SHP77 (cell line): ENCODE results near the gene RAB4A.
"Not testable (repeated sequence)": the region's sequence is repeated elsewhere in the genome, so short reads cannot be mapped to it uniquely, and the experiment has no call there.

ENCODE experiments used
- DNase-seq, 2 experiments: peaks; one replicate each; lab custom pipeline; 2025; lab: John Stamatoyannopoulos, UW

RAB4A gene

DNA sequence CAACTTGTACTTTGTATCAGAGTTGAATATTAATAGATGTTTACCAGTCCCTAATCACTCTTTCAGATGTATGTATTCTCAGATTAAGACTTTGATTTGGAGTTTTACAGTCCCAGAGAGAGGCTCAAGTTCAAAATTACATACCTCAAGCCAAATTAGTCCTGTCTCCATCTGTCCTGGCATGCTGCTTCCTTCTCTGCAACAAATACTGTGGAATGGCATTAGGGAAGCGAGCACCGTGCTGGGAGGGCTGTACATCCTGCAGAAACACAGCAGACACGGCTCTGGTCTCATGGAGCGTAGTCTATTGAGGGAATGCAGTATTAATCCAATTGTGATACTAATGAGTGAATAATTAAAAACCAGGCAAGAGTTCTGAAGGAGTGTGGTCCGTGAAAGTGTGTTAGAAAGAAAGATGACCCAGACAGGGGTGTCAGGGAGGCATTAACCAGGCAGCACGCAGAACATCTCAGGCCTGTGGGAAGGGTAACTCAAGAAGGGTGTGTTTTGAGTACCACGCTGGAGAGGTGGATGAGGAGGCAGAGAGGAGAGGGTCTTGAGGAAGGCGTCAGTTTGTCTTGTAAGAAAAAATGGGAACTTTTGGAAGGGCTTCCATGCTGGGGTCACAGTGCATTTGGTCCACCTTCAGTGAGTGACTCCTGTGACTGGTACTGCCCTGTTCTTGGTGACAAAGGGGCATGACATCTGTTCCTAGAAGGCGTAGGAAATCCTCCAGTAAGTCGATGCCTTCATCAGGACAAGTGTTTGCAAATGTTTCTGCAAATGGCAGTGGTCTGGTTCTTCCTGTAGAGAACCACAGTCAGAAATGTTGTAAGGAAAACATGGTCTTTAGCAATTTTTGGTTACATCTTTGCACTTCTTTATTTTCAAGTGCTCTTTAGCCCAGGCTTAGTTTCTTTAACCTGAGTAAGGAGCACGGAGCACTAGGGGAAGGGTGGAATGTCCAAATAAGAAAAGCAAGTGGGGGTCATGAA is 1.6 kb downstream of the RAB4A start:
- no peak for DNase-seq

DNA sequence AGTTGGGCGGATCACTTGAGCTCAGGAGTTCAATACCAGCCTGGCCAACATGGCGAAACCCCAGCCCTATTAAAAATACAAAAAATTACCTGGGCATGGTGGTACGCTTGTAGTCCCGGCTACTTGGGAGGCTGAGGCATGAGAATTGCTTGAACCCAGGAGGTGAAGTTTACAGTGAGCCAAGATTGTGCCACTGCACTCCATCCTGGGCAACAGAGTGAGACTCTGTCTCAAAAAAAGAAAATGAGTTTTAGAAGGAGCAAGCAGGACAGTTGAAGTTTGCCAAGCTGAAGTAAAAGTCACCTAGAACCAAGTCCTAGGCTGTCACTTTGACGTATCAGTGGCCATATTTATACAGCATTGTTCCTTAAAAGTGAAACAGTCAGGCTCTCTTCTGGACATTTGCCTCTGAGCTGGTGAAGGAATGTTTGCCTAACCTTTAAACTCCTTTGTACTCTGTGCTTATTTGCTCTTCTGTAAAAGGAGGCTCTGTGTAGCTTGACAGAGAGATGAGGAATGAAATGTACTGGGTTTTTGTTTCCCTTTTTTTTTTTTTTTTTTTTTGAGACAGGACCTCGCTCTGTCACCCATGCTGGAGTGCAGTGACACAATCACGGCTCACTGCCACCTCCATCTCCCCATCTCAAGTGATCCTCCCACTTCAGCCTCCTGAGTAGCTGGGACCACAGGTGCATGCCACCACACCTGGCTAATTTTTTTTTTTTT is 2.8 kb downstream of the RAB4A start:
- DNase-seq = no peak

DNA sequence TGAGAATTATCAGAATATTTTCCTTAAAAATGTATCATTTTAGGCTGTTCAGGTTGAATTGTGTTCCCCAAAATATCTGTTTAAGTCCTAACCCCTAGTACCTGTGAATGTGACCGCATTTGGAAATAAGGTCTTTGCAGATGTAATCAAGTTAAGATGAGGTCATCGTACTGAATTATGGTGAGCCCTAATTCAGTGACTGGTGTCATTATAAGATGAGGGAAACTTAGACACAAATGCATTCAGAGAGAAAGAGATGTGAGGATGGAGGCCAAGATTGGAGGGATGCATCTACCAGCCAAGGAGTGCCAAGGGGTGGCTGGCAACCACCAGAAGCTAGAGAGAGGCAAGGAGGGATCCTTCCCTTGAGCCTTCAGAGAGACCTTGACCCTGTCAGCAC is 4.1 kb downstream of the RAB4A start:
- DNase-seq = no peak

DNA sequence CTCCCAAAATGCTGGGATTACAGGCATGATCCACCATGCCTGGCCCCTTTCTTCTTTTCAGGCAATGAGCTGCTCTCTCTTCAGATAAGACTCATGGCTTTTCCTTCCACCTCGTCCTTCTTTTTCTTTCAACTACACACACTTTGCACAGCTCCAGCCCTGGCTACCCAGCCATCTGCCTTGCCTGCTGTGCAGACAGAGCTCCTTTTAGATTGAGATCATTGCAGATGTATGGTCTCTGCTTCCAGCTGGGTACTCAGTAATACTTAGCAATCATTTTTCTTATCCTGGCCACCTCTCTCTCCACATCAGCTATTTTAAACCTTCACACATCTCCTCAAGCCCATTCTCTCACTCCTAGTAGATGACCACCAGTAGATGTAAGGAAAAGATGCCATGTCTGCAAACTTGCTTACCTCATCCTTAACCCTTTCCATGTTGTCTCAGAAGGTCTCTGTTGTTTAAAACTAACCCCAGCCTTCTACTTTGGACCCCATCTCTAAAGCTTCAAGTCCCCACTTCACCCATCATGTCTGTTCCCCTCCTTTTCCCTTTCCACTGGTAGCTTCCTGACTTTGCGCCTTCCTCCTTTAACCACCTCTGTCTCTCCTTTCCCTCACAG is 7.3 kb downstream of the RAB4A start:
- no peak for DNase-seq

DNA sequence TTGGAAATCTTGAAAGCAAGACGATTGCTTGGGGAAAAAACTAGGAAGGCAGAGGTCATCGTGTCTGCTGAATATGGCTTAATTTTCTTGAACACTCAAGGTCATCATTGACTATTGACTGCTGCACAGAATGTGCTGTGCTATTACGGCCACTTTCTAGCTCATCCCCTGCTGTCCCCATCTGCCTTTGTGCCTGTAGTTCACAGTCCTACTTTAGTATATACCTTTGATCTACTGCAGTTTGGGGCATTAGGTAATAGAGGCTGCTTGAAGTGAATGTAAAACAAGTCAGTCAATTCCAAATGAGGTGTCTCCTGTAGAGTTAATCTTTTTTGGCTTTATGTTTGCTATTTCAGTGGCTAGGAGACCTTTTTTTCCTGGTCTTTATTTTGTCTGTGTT is 8.3 kb downstream of the RAB4A start:
- no peak for DNase-seq

DNA sequence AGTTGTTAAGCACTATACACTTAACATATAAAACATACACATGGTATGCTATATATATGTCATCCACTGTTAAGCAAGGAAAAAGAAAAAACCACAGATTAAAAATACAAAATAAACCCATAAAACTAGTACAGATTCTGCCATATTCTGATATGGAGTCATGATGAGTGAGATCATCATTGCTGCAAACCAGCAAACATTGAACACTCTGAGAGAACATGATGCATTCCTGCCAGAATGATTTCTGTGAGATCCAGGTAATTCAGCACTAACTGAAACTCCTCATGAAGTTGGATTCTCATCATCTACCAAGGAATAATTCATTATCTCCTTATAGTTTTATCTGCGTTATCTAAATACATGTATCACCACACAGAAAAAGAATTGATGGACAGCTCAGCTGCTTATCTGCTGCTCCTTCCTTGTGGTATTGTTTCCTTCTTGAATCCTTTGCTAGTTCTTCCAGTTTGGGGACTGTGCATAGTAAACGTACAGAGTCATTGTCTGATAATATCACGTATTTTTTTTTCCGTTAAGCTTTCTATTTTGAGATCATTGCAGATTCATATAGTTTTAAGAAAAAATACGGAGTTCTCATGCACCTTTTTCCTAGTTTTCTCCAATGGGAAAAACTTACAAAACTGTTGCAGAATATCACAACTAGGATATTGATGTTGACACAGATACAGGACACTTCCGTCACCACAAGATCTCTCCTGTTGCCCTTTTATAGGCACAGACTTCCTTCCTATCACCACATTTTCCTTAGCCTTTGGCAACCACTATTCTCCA is 9.3 kb downstream of the RAB4A start:
- no peak for DNase-seq

DNA sequence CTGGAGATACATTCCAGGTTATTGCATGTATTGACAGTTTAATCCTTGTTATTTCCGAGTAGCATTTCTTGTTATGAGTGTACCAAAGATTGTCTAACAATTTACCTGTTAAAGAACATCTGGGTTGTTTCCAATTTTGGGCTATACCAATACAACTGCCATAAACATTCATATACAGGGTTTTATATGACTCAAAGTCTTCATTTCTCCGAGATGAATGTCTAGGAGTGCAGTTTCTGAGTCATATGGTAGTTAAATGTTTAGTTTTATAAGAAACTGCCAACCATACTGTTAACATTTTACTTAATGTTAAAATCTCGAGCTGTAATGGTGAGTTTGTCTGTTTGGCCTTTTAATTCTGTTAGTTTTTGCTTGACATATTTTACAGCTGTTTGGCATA is 10.0 kb downstream of the RAB4A start:
- no peak for DNase-seq

DNA sequence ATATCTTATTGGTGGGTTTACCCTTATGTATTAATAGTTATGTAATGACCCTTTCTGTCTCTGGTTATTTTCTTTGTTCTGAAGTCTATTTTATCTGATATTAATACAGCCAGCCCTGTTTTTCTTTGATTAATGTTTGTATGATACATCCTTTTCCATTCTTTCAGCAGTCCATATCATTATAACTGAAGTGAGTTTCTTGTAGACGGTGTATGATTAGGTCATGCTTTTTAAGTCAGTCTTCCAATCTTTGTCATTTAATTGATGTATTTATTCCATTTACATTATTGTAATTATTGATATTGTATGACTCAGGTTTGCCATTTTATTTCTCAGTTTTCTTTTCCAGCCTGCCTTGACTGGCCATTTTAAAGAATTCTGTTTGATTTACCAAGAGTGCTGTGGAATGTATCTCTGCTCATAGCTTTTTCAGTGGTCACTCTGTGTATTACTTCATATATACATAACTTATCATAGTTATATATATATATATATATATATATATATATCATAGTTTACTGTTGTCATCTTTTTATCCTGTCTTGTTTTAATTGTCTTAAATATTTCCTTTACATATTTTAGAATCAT is 10.5 kb downstream of the RAB4A start:
- DNase-seq = no peak

DNA sequence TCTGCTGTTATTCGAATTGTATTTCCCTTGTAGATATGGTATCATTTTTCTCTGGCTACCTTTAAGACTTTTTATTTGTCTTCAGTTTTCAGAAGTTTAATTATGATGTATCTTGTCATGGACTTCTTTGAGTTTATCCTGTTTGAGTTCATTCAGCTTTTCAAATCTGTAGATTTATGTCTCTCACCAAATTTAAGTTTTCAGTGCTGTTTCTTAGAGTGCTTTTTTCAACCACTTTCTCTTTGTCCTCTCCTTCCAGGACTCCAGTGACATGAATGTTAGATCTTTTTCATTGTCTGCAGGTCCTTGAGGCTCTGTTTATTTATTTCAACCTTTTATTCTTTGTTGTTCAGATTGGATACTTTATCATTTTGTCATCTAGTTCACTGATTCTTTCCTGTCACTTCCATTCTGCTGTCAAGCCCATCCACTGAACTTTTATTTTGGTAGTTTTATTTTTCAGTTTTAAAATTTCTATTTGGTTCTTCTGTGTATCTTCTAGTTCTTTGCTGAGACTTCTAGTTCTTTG is 11.4 kb downstream of the RAB4A start:
- DNase-seq = no peak

DNA sequence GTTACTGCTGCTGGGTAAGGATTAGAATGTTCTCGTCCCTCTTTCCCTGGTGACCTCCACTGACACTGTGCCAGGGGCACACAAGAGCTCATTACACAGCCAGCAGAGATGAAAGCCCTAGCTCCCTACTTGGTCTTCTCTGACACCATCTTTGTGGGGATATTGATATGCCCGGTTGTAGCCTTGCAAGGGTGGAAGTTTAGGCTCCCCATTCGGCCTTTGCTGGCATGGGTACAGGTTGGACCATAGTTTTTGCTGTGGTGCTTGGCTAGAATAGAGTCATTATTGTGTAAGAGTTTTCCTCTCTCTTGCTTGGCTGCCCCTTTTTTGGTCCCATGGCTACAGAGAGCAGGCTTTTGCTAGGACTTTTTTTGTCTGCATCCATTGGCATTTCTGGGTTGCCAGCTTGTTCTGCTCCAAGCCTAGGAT is 12.3 kb downstream of the RAB4A start:
- no peak for DNase-seq

DNA sequence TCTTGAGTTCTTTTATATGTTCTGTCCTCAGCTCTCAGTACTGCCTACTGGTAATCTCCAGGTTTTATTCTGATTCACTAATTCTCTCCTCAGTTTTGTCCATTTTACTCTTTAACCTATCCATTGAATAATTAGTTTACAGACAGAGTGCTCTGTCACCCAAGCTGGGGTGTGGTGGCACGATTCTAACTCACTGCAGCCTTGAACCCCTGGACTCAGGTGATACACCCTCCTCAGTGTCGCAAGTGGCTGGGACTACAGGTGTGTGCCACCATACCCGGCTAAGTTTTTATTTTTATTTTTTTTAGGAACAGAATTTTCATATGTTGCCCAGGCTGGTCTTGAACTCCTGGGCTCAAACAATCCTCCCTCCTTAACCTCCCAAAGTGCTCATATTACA is 14.0 kb downstream of the RAB4A start:
- DNase-seq = no peak

DNA sequence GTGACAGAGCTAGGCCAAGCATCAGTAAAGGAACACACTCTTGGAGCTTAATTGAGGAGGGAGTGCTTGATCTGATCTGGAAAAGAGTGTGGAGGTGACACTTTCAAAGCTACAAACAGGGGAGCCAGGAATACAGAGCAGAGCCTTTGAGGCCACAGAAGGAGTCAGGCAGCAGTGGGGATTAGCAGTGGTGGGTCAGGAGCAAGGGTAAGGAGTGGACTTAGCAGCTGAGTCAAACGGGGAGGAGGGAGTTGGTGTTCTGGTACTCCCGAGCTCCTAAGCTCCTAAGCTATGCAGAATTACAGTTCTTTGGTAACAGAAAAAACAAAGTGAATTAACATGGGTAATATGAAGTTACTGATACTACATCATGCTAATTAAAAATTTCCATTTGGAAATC is 14.5 kb downstream of the RAB4A start:
- DNase-seq = no peak

DNA sequence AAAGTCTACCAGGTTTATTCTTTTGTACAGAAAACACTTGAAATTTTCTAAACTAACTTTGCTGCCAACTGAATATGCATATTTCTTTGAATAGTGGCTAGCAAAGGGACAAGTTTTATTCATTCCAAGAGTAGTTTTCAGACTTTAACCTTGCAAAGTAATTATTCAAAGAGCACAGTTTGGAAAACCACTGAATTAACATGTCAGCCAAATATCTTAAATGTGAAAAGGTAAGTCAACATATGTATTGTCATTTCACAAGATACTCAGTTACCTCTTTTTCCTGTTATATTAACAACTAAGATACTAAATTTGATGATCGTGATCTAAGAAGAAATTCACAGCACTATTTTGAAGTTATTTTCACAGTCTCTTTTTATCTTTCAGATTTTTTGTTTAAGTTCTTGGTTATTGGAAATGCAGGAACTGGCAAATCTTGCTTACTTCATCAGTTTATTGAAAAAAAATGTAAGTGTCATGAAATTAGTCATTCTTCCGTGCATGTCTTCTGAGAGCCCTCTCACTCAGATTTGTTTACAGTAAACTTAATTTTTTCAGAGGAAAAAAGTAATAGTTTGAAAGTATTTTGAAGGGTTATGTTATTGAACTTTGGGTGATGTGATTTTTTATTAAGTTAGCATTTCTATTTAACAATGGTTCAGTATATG is 15.3 kb downstream of the RAB4A start:
- DNase-seq = no peak

DNA sequence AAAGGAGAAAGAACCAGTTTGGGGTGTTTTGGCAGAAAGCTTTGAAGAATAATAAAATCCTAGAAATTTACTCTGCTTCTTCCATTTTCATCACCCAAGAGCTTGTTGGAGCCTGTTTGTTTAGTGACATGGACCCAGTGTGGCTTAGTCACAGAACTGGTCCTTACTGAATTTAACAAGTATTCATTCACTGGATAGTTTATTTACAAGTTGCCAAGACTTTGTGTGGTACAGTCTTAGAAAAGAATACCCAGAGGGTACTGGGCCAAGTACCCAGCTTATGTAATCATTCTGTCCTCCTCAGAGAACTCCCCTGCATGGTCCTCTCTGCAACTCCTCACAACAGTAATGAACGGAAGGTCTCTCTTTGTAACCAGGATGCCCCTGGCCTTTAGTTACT is 16.4 kb downstream of the RAB4A start:
- no peak for DNase-seq

DNA sequence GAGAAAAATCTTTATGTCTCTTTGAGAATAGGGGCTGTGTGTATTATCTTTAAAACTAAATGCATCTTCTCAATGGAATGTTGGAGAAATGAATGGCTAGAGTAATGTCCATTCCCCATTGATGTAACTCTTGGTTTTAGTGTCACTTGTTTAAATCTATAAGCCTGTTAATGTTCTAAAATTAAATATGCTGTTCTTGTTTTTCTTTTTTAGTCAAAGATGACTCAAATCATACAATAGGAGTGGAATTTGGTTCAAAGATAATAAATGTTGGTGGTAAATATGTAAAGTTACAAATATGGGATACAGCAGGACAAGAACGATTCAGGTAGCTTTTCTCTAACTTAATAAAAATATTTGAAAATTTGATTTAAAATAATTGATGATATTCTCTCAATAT is 17.6 kb downstream of the RAB4A start:
- no peak for DNase-seq

DNA sequence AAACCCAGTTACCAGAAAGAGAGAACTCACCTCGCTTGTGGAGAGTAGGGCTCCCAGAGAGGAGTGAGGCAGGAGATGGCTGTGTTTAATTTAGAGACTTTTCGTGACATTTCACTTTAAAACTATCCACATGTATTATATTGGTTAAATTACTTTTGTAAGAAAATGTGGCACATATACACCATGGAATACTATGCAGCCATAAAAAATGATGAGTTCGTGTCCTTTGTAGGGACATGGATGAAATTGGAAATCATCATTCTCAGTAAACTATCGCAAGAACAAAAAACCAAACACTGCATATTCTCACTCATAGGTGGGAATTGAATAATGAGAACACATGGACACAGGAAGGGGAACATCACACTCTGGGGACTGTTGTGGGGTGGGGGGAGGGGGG is 20.8 kb downstream of the RAB4A start:
- not testable (repeated sequence) for DNase-seq

DNA sequence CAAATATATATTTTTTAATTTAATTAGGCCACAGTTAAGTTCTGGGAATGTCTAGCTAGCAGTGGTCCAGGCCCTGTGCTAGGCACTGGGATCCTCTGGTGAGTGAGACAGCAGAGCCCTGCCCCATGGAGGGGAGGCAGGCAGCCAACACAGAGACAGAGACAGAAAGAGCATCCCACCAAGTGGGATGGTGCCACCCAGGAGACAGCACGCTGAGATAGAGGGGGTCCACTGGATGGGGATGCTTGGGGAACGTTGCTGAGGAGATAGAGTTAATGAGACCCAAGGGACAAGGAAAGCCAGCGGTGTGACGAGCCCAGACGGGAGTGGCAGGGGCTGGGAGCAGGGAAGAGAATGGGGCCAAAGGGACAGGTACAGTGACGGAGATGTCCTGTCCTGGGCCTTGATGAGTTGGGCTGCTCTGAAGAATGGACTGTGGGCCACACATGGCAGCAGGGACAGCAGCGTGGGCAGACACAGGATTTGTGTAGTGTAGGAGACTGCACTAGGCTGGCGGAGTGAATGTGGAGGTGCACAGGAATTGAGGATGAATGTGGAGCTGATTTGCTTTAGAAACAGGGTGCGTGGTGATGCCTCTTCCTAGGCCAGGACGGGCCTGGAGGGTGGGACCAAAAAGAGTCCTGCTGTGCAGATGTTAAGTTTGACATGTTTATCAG is 22.8 kb downstream of the RAB4A start:
- no peak for DNase-seq

DNA sequence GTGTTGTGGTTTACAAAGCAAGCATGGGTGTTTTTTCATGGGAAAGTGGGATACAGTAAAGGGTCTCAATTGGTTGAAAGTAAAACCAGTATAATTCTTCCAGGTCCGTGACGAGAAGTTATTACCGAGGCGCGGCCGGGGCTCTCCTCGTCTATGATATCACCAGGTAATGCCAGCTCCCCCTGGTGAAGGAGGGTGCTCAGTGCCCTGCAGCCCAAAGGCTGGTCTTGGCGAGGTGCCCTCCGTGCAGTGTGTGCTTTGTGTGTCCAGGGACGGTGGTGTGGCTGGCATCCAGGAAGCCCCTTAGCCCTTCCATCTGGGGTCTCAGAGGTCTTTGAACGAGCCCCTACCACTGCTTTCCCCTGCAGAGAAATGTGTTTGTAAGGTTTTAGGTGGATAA is 24.8 kb downstream of the RAB4A start:
- DNase-seq = no peak

DNA sequence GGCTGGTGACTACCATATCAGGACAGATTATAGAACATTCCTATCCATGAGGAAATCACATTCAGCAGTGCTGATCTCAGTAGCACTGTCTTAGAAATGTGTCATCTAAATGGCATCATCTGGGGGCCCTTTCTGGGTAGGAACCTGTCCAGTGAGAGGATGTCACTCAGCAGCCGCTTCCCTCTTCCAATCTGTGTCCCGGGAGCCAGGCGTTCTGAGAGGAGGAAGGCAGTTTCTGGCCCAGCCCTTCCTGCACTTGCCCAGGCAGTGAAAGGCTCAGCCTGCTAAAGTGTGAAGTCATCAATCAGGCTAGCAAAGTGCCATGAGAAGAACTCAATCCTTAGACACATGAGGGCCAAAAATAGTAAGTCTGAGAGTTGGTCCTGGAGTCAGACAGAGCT is 25.6 kb downstream of the RAB4A start:
- DNase-seq = no peak

DNA sequence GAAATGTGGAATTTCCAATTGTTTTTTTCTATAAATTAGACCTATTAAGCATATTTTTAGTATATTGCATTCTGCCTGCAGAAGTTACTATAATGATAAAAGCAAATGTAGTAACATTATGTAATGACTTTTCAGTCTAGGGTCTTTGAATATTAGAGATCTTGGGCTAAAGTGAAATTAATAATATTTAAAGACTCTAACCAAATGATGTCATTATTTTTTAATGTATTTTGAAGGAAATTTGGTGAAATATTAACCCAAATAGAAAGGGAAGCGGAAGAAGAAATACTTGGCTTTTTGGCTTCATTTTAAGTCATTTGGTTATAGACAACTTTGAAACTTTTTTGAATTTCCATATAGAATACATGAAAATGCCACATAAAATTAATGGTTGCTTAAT is 26.8 kb downstream of the RAB4A start:
- no peak for DNase-seq
